Measurements from ENCODE around the gene SPR.

Gene SPR

DNA sequence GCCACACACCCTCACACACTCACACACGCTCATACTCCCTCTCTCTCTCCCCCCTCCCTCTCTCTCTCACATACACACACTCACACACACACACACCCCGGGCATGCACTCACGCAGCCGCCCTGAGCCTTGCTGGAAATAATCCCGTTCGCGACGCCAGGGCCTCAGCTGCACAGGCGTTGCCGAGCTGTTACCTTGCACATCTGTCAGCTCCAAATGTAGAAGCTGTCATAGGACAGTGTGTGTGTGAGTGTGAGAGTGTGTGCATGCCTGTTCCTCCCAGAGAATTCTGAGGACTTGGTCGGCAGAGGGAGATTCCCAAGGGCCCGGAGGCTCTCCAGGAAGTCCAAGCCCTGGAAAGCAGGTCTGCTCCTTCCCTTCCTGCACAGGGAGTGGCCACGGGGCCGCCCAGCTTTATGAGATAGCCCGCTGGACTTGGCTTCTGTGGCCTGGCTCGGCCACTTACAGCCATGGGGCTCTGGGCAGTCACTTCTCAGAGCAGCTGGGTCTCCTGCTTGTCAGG is 8.6 kb downstream of the SPR start:
- no peak for DNase-seq (ENCODE audit: extremely low read depth, insufficient read length)
- H3K27me3 ChIP-seq (replicated peaks; ENCODE audit: control insufficient read depth, insufficient read depth, low read length) = no peaks in the 10 kb centered on the region
- no peaks in the 10 kb centered on the region for H3K36me3 ChIP-seq (ENCODE audit: control insufficient read depth, insufficient read depth, low read length)
- TF ChIP-seq, protein P1, sequence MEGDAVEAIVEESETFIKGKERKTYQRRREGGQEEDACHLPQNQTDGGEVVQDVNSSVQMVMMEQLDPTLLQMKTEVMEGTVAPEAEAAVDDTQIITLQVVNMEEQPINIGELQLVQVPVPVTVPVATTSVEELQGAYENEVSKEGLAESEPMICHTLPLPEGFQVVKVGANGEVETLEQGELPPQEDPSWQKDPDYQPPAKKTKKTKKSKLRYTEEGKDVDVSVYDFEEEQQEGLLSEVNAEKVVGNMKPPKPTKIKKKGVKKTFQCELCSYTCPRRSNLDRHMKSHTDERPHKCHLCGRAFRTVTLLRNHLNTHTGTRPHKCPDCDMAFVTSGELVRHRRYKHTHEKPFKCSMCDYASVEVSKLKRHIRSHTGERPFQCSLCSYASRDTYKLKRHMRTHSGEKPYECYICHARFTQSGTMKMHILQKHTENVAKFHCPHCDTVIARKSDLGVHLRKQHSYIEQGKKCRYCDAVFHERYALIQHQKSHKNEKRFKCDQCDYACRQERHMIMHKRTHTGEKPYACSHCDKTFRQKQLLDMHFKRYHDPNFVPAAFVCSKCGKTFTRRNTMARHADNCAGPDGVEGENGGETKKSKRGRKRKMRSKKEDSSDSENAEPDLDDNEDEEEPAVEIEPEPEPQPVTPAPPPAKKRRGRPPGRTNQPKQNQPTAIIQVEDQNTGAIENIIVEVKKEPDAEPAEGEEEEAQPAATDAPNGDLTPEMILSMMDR (IDR thresholded peaks at IDR 0.05; ENCODE audit: insufficient read depth, low read length, poor library complexity, severe bottlenecking) = no peak
- H3K4me3 ChIP-seq (replicated peaks; ENCODE audit: low read depth, low read length) = no peak overlapping the region

DNA sequence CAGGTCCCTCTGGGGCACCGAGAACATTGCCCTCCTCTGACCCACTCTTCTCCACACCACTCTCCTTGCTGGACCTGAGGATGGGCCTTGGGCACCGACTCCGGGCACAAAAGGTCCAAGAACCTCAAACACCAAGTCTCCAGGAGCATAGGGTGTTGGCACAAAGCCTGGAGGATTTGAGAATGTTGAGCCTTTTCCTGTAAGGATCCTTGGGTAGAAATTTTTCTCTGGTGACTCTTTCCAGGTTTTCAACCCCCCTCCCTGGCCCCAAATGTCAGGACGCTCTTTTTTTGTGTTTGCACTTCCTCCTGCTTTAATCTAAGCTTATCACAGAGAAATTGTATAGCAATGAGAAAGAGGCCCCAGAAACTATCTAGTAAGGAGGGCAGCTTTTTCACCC is 9.2 kb downstream of the SPR start:
- H3K27me3 ChIP-seq (replicated peaks; ENCODE audit: control insufficient read depth, insufficient read depth, low read length) = no peaks in the 10 kb centered on the region
- H3K36me3 ChIP-seq (ENCODE audit: control insufficient read depth, insufficient read depth, low read length) = no peaks in the 10 kb centered on the region
- no peak for DNase-seq (ENCODE audit: extremely low read depth, insufficient read length)
- TF ChIP-seq, protein P1 (IDR thresholded peaks at IDR 0.05; ENCODE audit: insufficient read depth, low read length, poor library complexity, severe bottlenecking) = no peak
- H3K4me3 ChIP-seq (replicated peaks; ENCODE audit: low read depth, low read length) = no peak overlapping the region

DNA sequence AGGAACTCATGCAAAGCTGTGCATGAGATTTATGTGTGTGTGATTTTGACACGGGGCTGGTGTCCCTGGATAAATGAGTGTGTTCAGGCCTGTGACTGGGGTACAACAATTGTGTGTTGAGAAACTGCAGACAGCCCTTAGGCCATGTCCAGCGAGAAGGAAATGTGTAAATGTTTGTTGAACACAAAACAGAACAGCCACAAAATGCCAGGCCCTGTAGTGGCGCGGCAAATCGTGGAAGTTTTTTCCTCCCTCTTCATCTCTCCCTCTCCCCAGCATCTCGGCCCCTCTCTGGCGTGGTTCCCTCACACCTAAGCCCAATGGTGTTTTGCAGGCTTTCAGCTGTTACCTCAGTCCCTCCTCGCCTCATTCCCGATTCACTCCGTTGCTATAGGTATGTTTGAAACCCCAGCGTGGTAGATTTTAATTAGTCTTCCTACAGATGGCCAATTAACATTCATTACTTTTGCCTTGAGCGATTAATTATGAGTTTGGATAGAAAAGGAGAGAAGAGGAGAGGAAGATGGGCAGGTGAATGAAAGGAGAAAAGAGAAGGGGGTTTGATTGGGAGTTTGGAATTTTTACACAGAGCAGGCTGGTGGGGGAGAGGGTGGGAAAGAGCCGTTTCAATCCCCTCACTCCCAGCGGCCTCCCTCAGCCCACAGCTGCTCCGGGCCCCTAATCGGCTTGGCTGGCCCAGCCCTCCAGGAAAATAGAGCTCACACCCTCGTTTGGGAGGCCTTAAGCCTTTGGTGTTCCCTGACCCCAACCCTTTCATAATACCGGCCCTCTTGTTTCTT is 10.8 kb downstream of the SPR start:
- Histone ChIP-seq H3K27me3 (replicated peaks; ENCODE audit: control insufficient read depth, insufficient read depth, low read length) (no peaks in the 10 kb centered on the region; the same call in 1 of the 2 replicates), H3K4me3 (replicated peaks; ENCODE audit: low read depth, low read length) (no peak overlapping the region), H3K36me3 (ENCODE audit: control insufficient read depth, insufficient read depth, low read length) (no peaks in the 10 kb centered on the region)
- DNase-seq (ENCODE audit: extremely low read depth, insufficient read length) = no peak
- TF ChIP-seq, protein P1 (IDR thresholded peaks at IDR 0.05; ENCODE audit: insufficient read depth, low read length, poor library complexity, severe bottlenecking) = no peak

DNA sequence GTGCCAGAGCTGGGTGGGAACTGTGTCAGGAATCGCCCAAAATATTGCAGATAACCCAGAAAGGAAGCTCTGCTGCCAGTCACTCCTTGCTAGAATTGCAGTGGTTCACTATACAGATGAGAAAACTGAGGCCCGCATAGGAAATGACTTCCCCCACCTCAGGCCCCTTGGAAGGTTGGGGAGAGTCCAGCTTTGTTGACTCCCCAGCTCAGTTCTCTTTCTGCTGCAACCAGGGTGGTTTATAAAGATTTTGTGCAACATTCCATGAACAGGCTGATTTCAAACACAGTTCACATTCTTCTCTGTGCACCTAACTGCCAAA is 11.3 kb downstream of the SPR start:
- Histone ChIP-seq H3K27me3 (replicated peaks; ENCODE audit: control insufficient read depth, insufficient read depth, low read length) (no peaks in the 10 kb centered on the region; the same call in none of the 2 replicates), H3K4me3 (replicated peaks; ENCODE audit: low read depth, low read length) (no peak overlapping the region), H3K36me3 (ENCODE audit: control insufficient read depth, insufficient read depth, low read length) (no peaks in the 10 kb centered on the region)
- no peak for DNase-seq (ENCODE audit: extremely low read depth, insufficient read length)
- TF ChIP-seq, protein P1 (IDR thresholded peaks at IDR 0.05; ENCODE audit: insufficient read depth, low read length, poor library complexity, severe bottlenecking) = no peak

DNA sequence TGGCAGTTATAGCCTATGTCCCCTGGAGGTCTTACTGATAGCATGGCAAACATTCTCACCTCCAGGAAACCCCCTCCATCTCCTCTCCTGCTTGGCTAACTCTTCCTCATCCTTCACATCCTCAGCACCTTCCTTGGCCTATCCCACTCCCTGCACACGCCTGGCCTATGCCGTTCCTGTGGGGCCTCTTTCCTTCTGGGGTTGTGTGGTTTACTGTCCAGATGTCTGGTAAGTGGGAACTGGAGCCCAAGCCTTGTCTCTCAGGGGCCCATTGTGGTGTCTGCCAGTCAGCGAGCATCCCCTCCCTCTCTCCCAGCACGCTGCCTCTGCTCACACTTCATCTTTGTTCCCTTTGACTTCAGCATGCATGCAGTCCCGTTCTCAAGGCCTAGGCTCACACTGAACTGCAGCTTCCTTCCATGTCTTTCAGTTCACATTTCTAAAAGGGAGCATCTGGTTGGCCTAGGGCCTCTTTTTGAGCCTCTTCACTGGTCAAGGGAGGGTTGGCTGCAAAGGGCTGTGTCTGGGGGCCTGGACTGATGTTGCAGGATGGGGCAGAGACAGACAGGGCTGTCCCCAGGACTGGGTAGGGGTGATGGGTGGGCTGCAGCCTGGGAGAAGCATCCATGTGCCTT is 13.1 kb downstream of the SPR start:
- Histone ChIP-seq H3K27me3 (replicated peaks; ENCODE audit: control insufficient read depth, insufficient read depth, low read length) (no peaks in the 10 kb centered on the region; the same call in none of the 2 replicates), H3K36me3 (ENCODE audit: control insufficient read depth, insufficient read depth, low read length) (no peaks in the 10 kb centered on the region), H3K4me3 (replicated peaks; ENCODE audit: low read depth, low read length) (no peak overlapping the region)
- TF ChIP-seq, protein P1 (IDR thresholded peaks at IDR 0.05; ENCODE audit: insufficient read depth, low read length, poor library complexity, severe bottlenecking) = no peak
- DNase-seq (ENCODE audit: extremely low read depth, insufficient read length) = no peak

Measured in GM06990 (cell line).